LNCAP (cell line): ENCODE data around the gene MYZAP.

Experiments used
- CTCF ChIP-seq: fragments of 450-650 bp; IDR thresholded peaks from 2 replicates; pipeline ENCODE4 v1.5.1; 2017; ENCODE audit warnings: mild to moderate bottlenecking

MYZAP gene

GRCh38 chr15:57647071-57647790, 55.5 kb downstream of the MYZAP start:
- no peak for TF ChIP-seq CTCF

GRCh38 chr15:57647791-57648130, 56.1 kb downstream of the MYZAP start:
- TF ChIP-seq CTCF: no peak

- TF ChIP-seq CTCF: no peak
These were observed 57.4 kb downstream of the MYZAP start for GRCh38 chr15:57649138-57649537.

GRCh38 chr15:57651445-57651844, 59.7 kb downstream of the MYZAP start:
- no peak for TF ChIP-seq CTCF

GRCh38 chr15:57652481-57652880, 60.8 kb downstream of the MYZAP start:
- TF ChIP-seq CTCF: no peak

- TF ChIP-seq CTCF: no peak
These were observed 62.6 kb downstream of the MYZAP start for GRCh38 chr15:57654153-57654852.

GRCh38 chr15:57655053-57655452, 63.3 kb downstream of the MYZAP start:
- no peak for TF ChIP-seq CTCF
